Ishikawa (cell line): Measurements from ENCODE around the gene USH1G.
A peak's percentile ranks its signal among the peaks of the same experiment; 100 is the strongest.

Source experiments
- CEBPB ChIP-seq: IDR thresholded peaks from 2 replicates; pipeline ENCODE4 v1.6.1; 2012
- CREB1 ChIP-seq: IDR thresholded peaks from 2 replicates; pipeline ENCODE4 v1.6.1; 2012; ENCODE audit warnings: low read depth
- EGR1 ChIP-seq: IDR thresholded peaks from 2 replicates; pipeline ENCODE4 v1.6.1; 2012
- EP300 ChIP-seq: IDR thresholded peaks from 2 replicates; pipeline ENCODE4 v1.6.1; 2012; ENCODE audit warnings: borderline replicate concordance
- FOXM1 ChIP-seq: IDR thresholded peaks from 2 replicates; pipeline ENCODE4 v1.6.1; 2012; ENCODE audit warnings: low read depth, borderline replicate concordance
- MAX ChIP-seq: IDR thresholded peaks from 2 replicates; pipeline ENCODE4 v1.6.1; 2012
- NFIC ChIP-seq: IDR thresholded peaks from 2 replicates; pipeline ENCODE4 v1.6.1; 2012
- RAD21 ChIP-seq: IDR thresholded peaks from 2 replicates; pipeline ENCODE4 v1.6.1; 2012; ENCODE audit warnings: low read depth
- REST ChIP-seq: IDR thresholded peaks from 2 replicates; pipeline ENCODE4 v1.6.1; 2012; ENCODE audit warnings: low read depth, mild to moderate bottlenecking
- TAF1 ChIP-seq: IDR thresholded peaks from 2 replicates; pipeline ENCODE4 v1.6.1; 2012; ENCODE audit warnings: low read depth, mild to moderate bottlenecking
- TCF12 ChIP-seq: IDR thresholded peaks from 2 replicates; pipeline ENCODE4 v1.6.1; 2012; ENCODE audit warnings: low read depth
- TEAD4 ChIP-seq: IDR thresholded peaks from 2 replicates; pipeline ENCODE4 v1.6.1; 2012
- USF1 ChIP-seq: IDR thresholded peaks from 2 replicates; pipeline ENCODE4 v1.6.1; 2012
- YY1 ChIP-seq: IDR thresholded peaks from 2 replicates; pipeline ENCODE4 v1.6.1; 2012; ENCODE audit warnings: low read depth
- ZBTB7A ChIP-seq: IDR thresholded peaks from 2 replicates; pipeline ENCODE4 v1.6.1; 2012; ENCODE audit warnings: low read depth

USH1G gene

GRCh38 chr17:74971069-74971841 is 48.2 kb upstream of the USH1G start:
- TF ChIP-seq MAX (no peak), EGR1 (no peak), CEBPB (no peak), NFIC (no peak), RAD21 (no peak), TEAD4 (no peak), TAF1 (no peak), FOXM1 (no peak), CREB1 (no peak), EP300 (no peak), TCF12 (no peak), ZBTB7A (no peak), USF1 (no peak), YY1 (no peak)

- TF ChIP-seq EP300 (no peak), ZBTB7A (no peak), REST (no peak), TAF1 (no peak)
These were observed 47.3 kb upstream of the USH1G start for GRCh38 chr17:74970395-74970794.

GRCh38 chr17:74968361-74968780 is 45.3 kb upstream of the USH1G start:
- TF ChIP-seq CREB1 (no peak), MAX (peak; percentile 91), TCF12 (peak; percentile 93), FOXM1 (peak; percentile 64; the same call in 1 of the 2 replicates), TEAD4 (peak; percentile 54), YY1 (peak; percentile 75), USF1 (peak; percentile 69), EP300 (peak; percentile 86), CEBPB (no peak), NFIC (peak; percentile 97), RAD21 (0 out of 2 replicates have a peak, but pooled peaks have one; percentile 7), ZBTB7A (peak; percentile 99), EGR1 (0 out of 2 replicates have a peak, but pooled peaks have one; percentile 20), TAF1 (no peak; the same call in 1 of the 2 replicates), REST (no peak)

- TF ChIP-seq FOXM1 = no peak
- TF ChIP-seq CREB1 = no peak
- no peak for TF ChIP-seq YY1
- no peak for TF ChIP-seq TAF1
- no peak for TF ChIP-seq USF1
- no peak for TF ChIP-seq ZBTB7A
- no peak for TF ChIP-seq EGR1
- no peak for TF ChIP-seq EP300
- no peak for TF ChIP-seq CEBPB
- no peak for TF ChIP-seq MAX
These were observed 42.0 kb upstream of the USH1G start for GRCh38 chr17:74964988-74965622.
